GM12891 (cell line): ENCODE data around the gene DLX3.
A peak's percentile ranks its signal among the peaks of the same experiment; 100 is the strongest.

Experiments used
- DNase-seq: peaks from one replicate; pipeline ENCODE4 v3.0.0; 2011; ENCODE audit warnings: low spot score; ENCODE audit not compliant: insufficient read length
- FAIRE-seq: peaks from 2 replicates; lab custom pipeline; 2011; peaks lifted over from hg19 to GRCh38; lab: Jason Lieb, UNC
- PAX5 ChIP-seq: IDR thresholded peaks from 2 replicates; pipeline ENCODE4 v1.6.1; 2011; ENCODE audit warnings: low read length, moderate library complexity, mild to moderate bottlenecking; ENCODE audit not compliant: insufficient read depth, severe bottlenecking
- POLR2A ChIP-seq: IDR thresholded peaks from 2 replicates; pipeline ENCODE4 v1.6.1; 2011; ENCODE audit warnings: low read depth, low read length, control low read depth
- POLR2AphosphoS5 ChIP-seq: IDR thresholded peaks from 2 replicates; pipeline ENCODE4 v1.6.1; 2011; ENCODE audit warnings: low read depth, low read length, control low read depth
- POU2F2 ChIP-seq: IDR thresholded peaks from 2 replicates; pipeline ENCODE4 v1.6.1; 2011; ENCODE audit warnings: low read depth, mild to moderate bottlenecking, control low read depth, low read length, moderate library complexity
- SPI1 ChIP-seq: IDR thresholded peaks from 2 replicates; pipeline ENCODE4 v1.6.1; 2011; ENCODE audit warnings: low read depth, low read length, control low read depth
- TAF1 ChIP-seq: IDR thresholded peaks from 2 replicates; pipeline ENCODE4 v1.6.1; 2011; ENCODE audit warnings: low read depth, low read length, control low read depth

Gene DLX3

GRCh38 chr17:49985310-49985990 lies 9.6 kb downstream of the DLX3 start:
- TF ChIP-seq POLR2AphosphoS5 (no peak), TAF1 (no peak), POU2F2 (no peak), POLR2A (no peak)
- FAIRE-seq, result no peak
- DNase-seq, result no peak

GRCh38 chr17:49984776-49985175 lies 10.2 kb downstream of the DLX3 start:
- DNase-seq, result no peak
- no peak for FAIRE-seq
- no peak for TF ChIP-seq TAF1
- TF ChIP-seq POLR2AphosphoS5, result no peak
- TF ChIP-seq SPI1, result no peak
- no peak for TF ChIP-seq POLR2A
- TF ChIP-seq PAX5, result no peak
- no peak for TF ChIP-seq POU2F2

DNA sequence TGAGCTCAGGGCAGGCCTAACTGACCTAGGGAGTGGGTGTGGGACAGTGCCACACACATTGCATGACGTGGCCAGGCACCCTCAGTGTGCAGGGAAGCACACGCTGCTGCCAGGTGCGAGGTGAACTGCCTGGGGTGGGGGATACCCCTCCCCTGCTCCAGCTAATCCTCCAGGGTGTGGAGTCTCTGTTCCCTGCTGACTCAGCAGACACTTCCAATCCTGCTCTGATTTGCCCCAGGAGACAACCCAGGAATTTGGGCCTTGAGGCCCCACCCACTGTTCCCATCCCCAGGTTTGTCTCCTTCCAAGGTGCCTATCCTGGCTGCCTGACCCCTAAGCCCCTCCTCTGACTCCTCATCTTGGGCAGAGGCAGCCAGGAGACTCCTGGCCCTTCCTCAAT lies 10.7 kb downstream of the DLX3 start:
- FAIRE-seq, result no peak
- no peak for DNase-seq
- TF ChIP-seq TAF1 (no peak), POLR2AphosphoS5 (no peak), PAX5 (no peak), POU2F2 (no peak), SPI1 (no peak), POLR2A (no peak)

DNA sequence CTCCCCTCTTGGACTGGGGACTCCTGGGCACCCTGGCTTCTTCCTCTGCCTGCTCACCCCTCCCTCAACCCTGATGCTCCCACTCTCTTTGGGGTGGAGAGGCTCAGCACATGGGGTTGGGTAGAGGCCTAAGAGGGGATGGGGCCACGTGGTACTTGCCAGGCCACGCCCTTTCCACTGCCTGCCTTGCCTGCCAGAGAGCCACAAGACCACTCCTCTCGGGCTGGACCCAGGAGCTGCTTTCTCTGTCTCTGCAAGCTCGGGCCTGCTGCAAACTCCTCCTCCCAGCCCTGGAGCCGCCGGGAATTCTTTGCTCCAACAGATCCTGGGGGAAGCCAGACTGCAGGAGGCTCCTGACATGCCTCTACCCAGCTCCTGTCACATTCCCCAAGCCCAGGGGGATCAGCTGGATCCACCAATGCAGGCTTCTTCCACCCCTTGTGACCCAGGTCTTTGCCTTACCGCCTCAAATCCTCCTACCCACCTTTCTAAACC lies 14.3 kb downstream of the DLX3 start:
- no peak for DNase-seq
- FAIRE-seq, result no peak
- TF ChIP-seq POLR2AphosphoS5 (no peak), SPI1 (no peak), TAF1 (no peak), POU2F2 (no peak), POLR2A (no peak), PAX5 (no peak)

DNA sequence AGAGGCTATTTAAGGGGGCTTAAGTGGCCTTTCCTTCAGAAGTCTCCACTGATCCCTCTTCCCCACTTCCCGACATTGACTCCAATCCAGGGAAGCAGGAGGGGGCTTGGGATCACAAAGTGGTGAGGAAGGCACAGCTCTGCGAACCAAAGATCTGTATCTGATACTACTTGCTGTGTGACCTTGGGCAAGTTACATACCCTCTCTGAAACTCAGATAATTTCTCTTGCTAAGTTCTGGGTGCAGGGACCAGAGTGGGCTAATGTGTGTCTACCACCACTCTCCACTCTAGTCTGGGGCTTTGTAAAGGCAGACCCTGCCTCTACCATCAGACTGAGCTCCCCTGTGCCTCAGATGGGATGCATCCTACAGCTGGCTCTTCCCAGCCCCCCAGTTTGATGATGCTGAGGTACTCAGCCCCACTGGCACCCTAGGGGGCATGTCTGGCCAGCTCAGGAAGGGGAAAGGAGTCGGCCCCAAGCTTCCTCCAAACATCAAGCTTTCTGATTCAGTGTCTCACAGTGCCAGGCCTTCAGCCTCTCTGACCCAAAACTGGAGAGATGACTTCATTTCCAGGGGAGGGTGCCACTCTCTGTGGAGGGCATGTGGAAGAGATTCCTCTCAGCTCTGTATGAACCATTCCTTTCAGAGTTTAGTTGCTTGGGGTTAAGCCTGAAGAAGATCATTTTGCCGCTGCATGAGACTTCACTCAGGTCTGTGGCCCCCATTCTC lies 15.1 kb downstream of the DLX3 start:
- DNase-seq, result no peak
- TF ChIP-seq POLR2AphosphoS5 (no peak), SPI1 (no peak), PAX5 (no peak), POLR2A (no peak), TAF1 (no peak), POU2F2 (no peak)
- no peak for FAIRE-seq

DNA sequence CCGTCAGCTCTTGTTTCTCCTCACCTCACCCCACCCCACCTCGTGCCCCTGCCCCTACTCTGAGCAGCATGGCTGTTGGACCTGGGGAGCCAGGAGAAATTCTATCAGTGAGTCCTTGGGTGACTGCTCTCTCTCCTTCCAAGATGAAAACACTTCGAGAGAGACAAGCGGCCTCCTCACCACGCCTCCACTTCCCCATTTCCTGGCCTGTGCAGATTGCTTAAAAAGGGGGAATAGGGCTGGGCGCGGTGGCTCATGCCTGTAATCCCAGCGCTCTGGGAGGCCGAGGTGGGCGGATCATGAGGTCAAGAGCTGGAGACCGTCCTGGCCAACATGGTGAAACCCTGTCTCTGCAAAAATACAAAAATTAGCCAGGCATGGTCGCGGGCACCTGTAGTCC lies 16.5 kb downstream of the DLX3 start:
- DNase-seq (no peak), FAIRE-seq (no peak)
- TF ChIP-seq SPI1, result peak; percentile 39; the same call in 1 of the 2 replicates
- no peak for TF ChIP-seq PAX5
- no peak for TF ChIP-seq POLR2AphosphoS5

- DNase-seq (no peak), FAIRE-seq (no peak)
- TF ChIP-seq POU2F2 (no peak), PAX5 (no peak), POLR2AphosphoS5 (no peak), TAF1 (no peak), POLR2A (no peak), SPI1 (no peak)
Observed at GRCh38 chr17:49977463-49978389, 17.3 kb downstream of the DLX3 start.

DNA sequence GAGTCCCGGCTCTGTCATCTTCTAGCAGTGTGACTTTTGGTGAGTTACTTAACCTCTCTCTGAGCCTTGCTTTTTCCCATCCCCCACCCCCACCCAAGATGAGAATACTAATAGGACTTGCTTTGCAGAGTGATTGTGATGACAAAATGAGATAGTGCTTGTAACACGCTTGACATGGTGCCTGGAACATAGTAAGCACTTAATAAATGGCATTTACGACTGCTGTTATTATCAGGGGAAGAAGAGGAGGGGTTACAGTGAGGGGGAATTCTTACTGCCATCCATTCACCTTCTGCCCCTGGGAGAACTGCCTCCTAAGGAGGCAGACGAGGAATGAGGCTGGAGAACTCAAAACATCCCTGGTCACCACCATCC lies 18.2 kb downstream of the DLX3 start:
- TF ChIP-seq POLR2AphosphoS5 (no peak), PAX5 (no peak), TAF1 (no peak)
- no peak for FAIRE-seq

DNA sequence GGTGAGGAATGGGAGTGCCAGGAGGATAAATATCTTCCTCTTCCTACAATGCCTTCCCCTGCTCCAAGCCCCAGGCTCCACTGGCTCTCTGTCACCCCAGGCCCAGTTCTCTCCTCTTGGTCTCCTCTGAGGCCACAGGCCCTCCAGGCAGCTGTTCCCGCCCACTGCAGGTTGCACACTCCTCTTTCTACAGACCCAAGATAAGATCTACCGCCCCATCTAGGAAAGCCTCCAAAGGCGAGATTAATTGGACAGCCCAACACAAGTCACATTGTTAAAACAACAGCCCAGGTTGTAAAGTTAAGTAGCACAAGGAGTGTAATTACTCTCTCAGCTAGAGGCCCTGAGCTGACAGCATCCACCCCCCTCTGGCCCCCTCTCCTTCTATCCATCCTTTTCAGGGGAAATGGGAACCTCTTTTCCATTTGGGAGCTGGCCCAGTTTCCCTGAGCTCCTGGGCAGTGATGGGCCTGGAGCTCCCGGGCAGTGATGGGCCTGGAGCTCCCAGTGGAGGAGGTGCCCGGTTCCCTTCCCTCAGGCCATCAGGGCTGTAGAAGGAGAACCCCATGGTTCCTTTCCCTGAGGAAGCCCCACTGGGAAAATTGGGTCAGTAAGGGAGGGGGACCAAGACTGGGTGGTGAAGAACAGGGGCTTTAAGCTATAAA lies 18.7 kb downstream of the DLX3 start:
- DNase-seq, result no peak
- TF ChIP-seq POLR2A (no peak), PAX5 (no peak), SPI1 (no peak), POLR2AphosphoS5 (no peak), TAF1 (no peak), POU2F2 (no peak)
- no peak for FAIRE-seq

More for the DNA sequence above, 18.2 kb downstream of the DLX3 start:
- no peak for DNase-seq
